C4-2B (cell line): ENCODE measurements around the gene TTBK2.

Source experiments
- H3K27ac ChIP-seq: fragments of 450-650 bp; 2 replicates; pipeline ENCODE4 v1.5.1; 2017
- ZFX ChIP-seq: fragments of 450-650 bp; IDR thresholded peaks from 2 replicates; pipeline ENCODE4 v1.6.1; 2017
- TF ChIP-seq, protein P1 (sequence below): fragments of 450-650 bp; conservative IDR thresholded peaks from 2 replicates; pipeline ENCODE4 v1.5.1; 2017; ENCODE audit warnings: mild to moderate bottlenecking

TTBK2 gene

DNA sequence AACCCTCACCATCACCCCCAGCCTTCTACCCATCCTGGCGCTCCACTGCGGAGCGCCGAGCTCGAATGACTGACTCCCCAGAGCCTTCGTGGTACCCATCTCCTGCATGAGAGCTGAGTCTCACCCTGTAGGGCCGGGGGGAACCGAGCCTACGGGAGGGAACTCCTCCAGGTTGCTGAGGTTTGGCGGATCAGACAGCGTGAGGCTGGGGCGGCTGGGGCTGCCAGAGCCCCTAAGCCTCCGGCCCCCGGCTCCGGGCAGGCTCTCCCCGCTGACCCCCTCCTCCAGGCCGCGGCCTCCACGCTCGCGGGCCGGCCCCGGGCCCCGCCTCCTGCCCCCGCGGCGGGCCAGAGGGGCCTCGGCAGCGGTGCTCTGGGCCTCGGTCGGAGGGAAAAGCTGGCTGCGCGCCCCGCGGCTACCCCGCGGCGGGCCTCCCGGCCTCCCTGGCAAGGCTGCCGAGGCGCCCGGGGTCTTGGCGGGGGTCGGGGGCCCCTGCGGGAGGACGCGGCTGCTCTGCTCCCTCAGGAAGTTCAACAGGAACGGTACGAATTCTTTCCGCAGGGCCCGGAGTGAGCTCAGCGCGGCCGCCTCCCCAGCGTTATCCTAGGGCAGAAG, 184.3 kb downstream of the TTBK2 start:
- TF ChIP-seq ZFX, result peak; percentile 74; the same call in 1 of the 2 replicates
- TF ChIP-seq, protein P1, sequence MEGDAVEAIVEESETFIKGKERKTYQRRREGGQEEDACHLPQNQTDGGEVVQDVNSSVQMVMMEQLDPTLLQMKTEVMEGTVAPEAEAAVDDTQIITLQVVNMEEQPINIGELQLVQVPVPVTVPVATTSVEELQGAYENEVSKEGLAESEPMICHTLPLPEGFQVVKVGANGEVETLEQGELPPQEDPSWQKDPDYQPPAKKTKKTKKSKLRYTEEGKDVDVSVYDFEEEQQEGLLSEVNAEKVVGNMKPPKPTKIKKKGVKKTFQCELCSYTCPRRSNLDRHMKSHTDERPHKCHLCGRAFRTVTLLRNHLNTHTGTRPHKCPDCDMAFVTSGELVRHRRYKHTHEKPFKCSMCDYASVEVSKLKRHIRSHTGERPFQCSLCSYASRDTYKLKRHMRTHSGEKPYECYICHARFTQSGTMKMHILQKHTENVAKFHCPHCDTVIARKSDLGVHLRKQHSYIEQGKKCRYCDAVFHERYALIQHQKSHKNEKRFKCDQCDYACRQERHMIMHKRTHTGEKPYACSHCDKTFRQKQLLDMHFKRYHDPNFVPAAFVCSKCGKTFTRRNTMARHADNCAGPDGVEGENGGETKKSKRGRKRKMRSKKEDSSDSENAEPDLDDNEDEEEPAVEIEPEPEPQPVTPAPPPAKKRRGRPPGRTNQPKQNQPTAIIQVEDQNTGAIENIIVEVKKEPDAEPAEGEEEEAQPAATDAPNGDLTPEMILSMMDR, result no peak
- H3K27ac ChIP-seq, result peak overlapping the region; percentile 82

DNA sequence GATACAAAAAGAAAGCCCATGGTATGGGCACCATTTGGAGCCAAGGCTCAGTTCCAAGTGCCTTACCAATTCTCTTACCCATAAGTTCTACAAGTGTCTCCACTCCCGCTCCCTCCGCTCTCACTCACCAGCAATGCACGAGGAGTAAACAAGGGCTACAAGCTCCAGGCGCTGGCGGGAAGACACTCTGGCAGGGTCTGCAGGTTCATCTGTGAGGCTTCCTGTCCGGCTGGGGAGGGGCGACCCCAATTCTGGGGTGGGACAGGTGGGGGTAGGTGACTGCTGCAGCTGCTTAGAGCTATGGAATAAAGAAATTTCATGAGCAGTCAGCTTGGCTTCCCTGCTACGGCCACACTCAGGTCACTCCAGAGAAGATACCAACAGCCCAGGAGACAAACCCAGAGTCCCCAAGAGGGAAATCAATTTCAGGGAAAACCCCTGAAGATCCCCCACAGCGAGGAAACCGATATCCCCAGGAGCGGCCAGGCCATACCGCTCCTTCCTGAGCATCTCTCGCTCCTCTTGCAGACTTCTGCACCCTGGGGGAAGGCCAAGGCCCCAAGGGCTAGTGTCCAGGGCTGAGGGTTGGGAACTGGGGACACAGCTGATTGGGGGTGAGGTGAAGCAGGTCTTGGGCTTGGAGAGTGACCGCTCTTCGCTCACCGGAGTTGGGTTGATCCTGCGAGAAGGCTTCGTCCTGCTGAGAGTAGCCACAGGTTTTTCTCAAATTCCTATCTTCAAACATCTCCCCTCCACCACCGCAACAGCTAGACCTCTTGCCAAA, 185.0 kb downstream of the TTBK2 start:
- TF ChIP-seq, protein P1, result no peak
- no peak for TF ChIP-seq ZFX
- H3K27ac ChIP-seq, result peak overlapping the region; percentile 82

DNA sequence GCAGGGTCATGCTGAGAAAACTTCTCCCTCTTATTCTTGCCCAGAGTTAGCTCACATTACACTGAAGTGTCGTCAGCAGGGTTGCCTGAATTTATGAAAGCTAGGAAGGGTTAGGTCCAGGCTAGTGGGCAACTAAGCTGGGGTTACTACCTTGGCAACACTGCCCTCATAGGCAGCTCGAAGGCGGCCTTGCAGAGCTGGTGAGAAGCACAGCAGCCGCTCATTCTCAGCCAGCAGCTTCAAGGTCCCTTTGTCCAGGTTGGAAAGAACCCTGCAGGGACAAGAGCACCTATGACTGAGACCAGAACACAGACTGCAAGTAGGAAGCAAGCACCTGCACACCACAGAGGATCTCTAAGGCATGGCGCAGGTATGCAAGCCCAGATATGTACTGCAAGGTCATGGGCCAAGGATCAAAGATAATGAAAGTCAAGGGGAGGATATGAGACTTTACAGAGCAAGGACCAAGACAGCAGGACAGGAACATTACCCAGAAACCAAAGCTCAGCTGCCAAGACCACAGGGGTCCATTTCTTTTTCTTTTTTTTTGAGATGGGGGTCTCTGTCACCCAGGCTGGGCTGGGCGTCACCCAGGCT, 186.4 kb downstream of the TTBK2 start:
- no peak overlapping the region for H3K27ac ChIP-seq
- TF ChIP-seq, protein P1, result no peak
- no peak for TF ChIP-seq ZFX

DNA sequence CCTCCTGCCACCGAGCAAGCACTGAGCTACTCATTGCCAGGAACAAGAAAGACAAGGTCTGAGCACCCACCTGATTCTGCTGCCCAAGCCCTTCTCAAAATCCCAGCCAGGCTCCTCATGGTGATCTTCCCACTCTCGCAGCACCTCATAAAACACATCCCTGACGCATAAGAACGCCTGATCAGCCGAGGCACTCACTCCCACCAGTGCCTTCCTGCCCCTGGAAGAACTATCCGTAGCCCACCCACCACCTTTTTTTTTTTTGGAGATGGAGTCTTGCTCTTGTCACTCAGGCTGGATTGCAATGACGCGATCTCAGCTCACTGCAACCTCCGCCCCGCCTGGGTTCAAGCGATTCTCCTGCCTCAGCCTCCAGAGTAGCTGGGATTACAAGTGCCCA, 187.6 kb downstream of the TTBK2 start:
- TF ChIP-seq ZFX, result no peak
- H3K27ac ChIP-seq, result no peak overlapping the region

DNA sequence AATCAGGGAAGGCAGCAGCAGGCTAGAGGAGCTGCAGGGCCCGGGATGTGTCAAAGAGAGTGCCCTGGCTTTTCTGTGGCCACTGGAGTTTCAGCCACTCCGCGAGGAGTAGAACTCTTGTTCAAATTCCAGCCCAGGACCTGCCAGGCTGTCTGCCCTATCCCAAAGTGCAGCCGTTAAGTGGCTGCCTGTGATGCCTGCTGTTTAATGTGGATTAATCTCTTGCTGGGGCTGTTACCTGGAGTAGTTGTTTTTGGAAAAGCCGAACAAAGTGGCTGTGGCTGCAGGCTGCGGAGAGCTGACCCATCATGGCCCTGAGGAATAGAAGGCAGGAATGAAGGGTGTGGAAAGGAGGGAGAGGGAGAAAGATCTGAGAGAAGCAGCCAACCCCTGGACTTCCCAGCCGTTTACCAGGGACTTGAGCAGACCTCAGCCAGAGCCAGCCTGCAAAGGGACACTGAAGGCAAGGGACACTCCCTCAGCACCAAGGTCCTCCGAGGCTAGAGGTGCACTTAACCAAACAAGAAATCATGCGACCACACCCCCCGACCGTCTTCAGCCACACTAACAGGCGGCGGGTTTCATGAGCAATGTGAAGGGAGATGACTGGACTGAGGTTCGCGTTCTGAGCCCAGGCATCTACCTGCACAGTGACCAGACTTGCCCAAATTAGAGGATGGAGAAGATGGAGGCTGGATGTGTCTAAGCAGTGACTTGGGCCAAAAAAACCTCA, 188.3 kb downstream of the TTBK2 start:
- H3K27ac ChIP-seq, result no peak overlapping the region
- TF ChIP-seq ZFX, result no peak
- TF ChIP-seq, protein P1, result no peak

DNA sequence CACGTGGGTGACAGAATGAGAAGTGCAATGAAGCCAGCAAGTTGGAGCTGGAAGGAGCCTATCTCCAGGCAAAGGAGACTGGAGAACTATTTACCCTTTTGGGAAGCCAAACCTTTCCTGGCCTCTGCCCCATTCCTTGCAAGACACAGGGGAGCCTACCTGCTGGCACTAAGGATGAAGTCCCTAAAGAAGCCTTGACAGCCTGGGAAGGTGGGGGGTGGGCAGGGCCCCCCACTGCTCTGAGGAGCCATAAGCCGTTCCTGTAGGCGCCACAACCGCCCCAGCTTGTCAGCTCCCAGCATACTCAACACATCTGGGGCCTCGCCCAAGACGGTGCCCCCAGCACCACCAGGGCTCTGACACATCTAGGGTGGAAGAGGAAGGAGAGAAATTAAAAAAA, 189.1 kb downstream of the TTBK2 start:
- TF ChIP-seq ZFX, result no peak
- TF ChIP-seq, protein P1, result no peak
- no peak overlapping the region for H3K27ac ChIP-seq

DNA sequence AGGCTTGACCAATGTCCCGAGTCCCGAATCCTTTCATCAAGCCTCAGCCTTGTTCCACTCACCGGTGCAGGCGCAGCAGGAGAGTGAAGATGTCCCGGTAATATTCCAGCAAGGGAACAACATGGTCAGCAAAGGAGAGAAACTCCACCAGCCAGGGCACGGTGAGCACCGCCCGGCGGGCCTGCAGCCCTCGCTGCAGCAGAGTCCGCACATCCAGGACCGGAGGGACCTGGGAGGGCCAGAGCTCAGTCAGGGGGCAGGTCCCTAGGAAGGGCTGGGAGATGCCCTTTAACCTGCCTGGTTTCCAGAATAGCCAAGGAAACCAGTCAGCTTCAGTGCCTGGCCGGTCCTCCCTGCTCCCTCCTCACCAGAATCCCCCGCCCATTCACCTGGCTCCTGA, 190.0 kb downstream of the TTBK2 start:
- TF ChIP-seq ZFX, result no peak
- TF ChIP-seq, protein P1, result no peak
- H3K27ac ChIP-seq, result no peak overlapping the region
